GM19438 (cell line): ENCODE results near the gene LAX1.
"Not testable (repeated sequence)": the region's sequence is repeated elsewhere in the genome, so short reads cannot be mapped to it uniquely, and the experiment has no call there.

Experiments used
- ATAC-seq: cut with Tn5 transposase; IDR thresholded peaks from one replicate; pipeline ENCODE4 v1.9.1; 2021; ENCODE audit warnings: low read depth; ENCODE audit not compliant: unreplicated experiment

LAX1 gene

GRCh38 chr1:203765029-203765837 lies at the start of gene LAX1:
Gene LAX1 (plus strand): TSS chr1:203765183. CDS start chr1:203765566, 383 bp downstream.
- ATAC-seq = peak; percentile 89

GRCh38 chr1:203717120-203717519 lies 47.9 kb upstream of the LAX1 start:
- no peak for ATAC-seq

GRCh38 chr1:203720242-203720641 lies 44.7 kb upstream of the LAX1 start:
- ATAC-seq = no peak

GRCh38 chr1:203722909-203723308 lies 42.1 kb upstream of the LAX1 start:
- ATAC-seq = no peak

- ATAC-seq = no peak
Observed at GRCh38 chr1:203726417-203726867, 38.5 kb upstream of the LAX1 start.

- ATAC-seq = no peak
Observed at GRCh38 chr1:203733009-203733863, 31.7 kb upstream of the LAX1 start.

GRCh38 chr1:203742436-203742835 lies 22.5 kb upstream of the LAX1 start:
- ATAC-seq = no peak

GRCh38 chr1:203743091-203743571 lies 21.9 kb upstream of the LAX1 start:
- no peak for ATAC-seq

- ATAC-seq = peak; percentile 80
Observed at GRCh38 chr1:203744075-203744972, 20.7 kb upstream of the LAX1 start.

GRCh38 chr1:203746281-203746680 lies 18.7 kb upstream of the LAX1 start:
- ATAC-seq = no peak

- no peak for ATAC-seq
Observed at GRCh38 chr1:203751051-203751450, 13.9 kb upstream of the LAX1 start.

- not testable (repeated sequence) for ATAC-seq
Observed at GRCh38 chr1:203751618-203752361, 13.2 kb upstream of the LAX1 start.

- peak; percentile 56 for ATAC-seq
Observed at GRCh38 chr1:203754455-203754864, 10.5 kb upstream of the LAX1 start.

- no peak for ATAC-seq
Observed at GRCh38 chr1:203756036-203756435, 8.9 kb upstream of the LAX1 start.

GRCh38 chr1:203758749-203759148 lies 6.2 kb upstream of the LAX1 start:
- not testable (repeated sequence) for ATAC-seq

- no peak for ATAC-seq
Observed at GRCh38 chr1:203760506-203760905, 4.5 kb upstream of the LAX1 start.

GRCh38 chr1:203761958-203762357 lies 3.0 kb upstream of the LAX1 start:
- not testable (repeated sequence) for ATAC-seq

GRCh38 chr1:203763505-203763904 lies 1.5 kb upstream of the LAX1 start:
- no peak for ATAC-seq
